Activated T-helper 1 cell treated with anti-CD3 and anti-CD28 coated beads, Interleukin-2, amount 50 U/mL, for 16 hours (primary cell): Measurements from ENCODE around the gene CBX8.

Experiments
- DNase-seq, 2 donors: peaks; one replicate each; pipeline ENCODE4 v3.0.0-alpha.2; 2020; ENCODE audit warnings: low read depth in 1 of 2, low spot score in 1 of 2

Gene CBX8

GRCh38 chr17:79835953-79836509 is 39.2 kb upstream of the CBX8 start:
- no peak for DNase-seq

DNA sequence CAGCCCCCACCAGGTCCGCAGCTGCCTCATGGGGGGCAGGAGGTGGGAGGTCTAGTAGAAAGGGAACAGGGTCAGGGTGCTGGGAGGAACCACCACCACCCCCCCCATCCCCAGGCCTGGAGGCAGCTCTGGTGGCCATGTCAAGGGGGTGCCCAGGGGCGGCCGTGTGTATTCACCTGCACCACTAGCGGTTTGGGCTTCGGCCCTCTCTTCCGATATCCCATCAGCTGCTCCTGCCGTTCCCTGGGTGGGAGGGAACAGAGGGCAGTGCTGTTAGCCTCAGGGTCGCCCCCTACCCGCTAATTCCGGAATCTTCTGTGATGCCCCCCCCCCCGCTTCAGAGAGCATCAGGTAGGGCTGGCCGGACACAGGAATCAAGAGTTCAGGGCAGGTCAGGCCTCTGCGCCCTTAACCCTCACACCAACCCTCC is 38.6 kb upstream of the CBX8 start:
- DNase-seq, result no peak

GRCh38 chr17:79834565-79835469 is 37.9 kb upstream of the CBX8 start:
- no peak for DNase-seq

- no peak for DNase-seq
Measured at GRCh38 chr17:79833744-79834564, 37.1 kb upstream of the CBX8 start.

DNA sequence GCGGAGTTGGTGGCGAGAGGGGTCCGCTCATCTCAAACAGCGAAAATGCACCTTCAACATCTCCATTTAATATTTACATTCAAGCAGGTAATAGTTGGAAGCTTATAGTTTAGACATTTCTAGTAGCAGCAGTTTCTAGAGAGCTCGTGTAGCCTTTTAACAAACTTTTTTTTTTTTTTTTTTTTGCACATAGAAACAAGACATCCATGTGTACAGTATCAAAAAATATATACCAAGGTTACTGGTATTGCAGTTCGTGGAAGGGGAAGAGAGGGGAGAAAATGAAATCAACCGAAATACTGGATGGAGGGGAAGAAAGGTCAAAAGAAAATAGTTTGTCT is 36.2 kb upstream of the CBX8 start:
- no peak for DNase-seq

- DNase-seq, result no peak
Measured at GRCh38 chr17:79832218-79833109, 35.6 kb upstream of the CBX8 start.

DNA sequence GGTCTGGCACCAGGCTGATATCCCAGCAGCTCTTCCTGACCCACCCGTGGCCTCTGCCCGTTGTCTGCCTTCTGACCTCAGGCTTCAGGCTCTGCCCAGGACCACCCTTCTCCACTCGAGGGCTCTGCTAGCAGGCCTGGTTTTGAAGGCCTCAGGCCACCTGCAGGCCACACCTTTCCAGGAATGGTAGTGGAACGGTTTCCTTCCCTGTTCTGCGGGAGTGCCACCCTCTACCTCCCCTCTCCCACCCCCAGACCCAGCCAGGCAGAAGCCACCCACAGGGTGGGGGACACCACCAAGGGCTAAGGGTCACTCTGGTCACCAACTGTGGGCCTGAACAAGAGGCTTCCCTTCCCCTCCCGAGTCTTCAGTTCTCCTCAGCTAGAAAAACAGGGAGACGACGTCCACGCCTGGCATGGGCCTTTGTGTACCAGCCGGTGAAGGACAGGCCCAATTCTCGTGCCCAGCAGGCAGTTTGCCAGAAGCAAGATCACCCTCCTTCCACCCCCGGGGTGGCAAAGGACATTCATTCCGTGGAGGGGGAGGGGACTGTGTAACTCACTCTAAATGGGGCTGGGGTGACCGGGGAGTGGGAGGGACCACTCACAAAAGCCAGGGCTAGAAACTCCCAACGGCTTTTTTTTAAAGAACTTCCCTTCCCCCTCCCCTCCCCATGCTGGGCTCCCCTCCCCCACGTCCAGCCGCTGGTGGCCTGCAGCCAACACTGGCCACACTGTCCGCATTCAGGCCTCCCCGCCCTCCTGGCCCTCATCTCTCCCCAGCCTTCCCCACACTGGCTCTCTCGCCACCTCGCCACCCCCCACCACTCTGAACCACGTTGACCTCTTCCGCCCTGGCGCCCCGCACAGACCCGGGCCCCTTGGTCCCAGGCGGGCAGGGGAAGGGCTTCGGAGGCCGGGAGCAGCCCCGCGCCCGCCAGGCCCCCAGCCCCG is 34.7 kb upstream of the CBX8 start:
- no peak for DNase-seq

GRCh38 chr17:79830763-79831264 is 33.9 kb upstream of the CBX8 start:
- DNase-seq, result no peak

DNA sequence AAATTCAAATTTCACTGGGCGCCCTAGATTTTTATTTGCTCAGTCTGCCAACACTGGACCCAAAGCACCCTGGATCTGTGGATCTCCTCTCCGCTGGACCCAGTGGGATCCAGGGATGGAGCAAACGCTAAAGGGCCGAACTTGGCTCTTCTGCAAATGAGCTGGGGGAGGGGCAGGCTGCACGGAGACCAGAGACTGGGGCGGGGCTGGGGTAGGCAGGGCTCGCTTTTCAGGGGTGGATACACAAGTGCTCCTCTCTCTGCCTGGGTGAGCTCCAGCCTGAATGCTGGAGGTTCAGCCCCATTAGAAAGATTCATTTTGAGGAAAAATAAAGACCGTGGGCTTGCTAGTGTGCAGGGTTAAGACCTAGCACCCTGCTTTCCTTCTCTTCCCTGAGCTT is 33.4 kb upstream of the CBX8 start:
- no peak for DNase-seq

DNA sequence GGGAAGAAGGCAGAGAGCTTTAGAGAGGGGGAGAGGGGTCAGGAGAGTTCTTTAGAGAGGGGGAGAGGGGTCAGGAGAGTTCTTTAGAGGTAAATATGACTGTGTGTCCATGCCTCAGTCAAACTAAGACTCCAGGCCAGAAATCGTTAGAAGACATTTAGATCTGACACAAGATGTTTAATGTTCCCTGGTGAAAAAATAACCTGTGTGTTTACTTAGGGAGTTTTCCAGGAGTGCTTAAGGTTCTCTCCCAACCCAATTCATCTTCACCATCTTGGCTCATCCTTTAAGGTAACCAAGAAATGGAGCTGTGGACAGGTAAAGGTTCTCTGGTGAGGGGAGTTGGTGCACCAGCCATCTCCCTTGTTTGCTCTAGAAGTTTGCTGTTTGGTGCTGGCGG is 32.6 kb upstream of the CBX8 start:
- no peak for DNase-seq

- DNase-seq, result no peak
Measured at GRCh38 chr17:79829004-79829403, 32.1 kb upstream of the CBX8 start.

- no peak for DNase-seq
Measured at GRCh38 chr17:79826841-79827578, 30.1 kb upstream of the CBX8 start.

- no peak for DNase-seq
Measured at GRCh38 chr17:79826204-79826680, 29.4 kb upstream of the CBX8 start.

- no peak for DNase-seq
Measured at GRCh38 chr17:79825580-79825921, 28.7 kb upstream of the CBX8 start.

DNA sequence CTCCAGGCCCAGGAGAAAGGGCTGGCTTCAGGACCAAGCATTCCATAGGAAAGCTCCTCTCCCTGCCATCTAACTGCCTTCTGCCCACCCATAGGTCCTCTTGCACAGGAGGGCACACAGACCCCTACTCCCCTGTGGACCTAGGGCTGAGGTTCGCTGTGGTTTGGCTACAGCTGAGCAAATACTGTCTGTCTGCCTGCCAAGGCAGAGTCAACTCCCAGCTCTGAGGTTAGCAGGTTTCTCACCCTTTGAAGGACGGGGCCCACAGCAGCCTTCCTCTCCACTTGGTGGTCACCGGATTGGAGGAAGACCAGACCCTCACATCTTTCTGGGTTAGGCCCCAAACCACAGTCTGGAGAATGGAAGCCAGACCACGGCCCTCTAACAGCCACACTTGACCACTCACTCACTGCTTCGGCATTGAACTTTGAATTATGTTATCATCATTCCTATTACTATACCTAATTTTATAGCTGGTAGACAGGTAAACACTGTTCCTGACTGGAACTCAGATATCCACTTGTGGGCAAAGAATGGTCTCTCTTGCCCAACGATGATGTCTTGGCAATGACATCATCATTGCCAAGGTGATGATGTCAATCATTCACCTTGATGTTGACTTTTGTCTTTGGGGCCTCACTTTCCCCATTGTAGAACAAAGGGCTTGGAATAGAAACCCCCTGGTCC is 28.2 kb upstream of the CBX8 start:
- no peak for DNase-seq

GRCh38 chr17:79824234-79824633 is 27.4 kb upstream of the CBX8 start:
- DNase-seq, result no peak

DNA sequence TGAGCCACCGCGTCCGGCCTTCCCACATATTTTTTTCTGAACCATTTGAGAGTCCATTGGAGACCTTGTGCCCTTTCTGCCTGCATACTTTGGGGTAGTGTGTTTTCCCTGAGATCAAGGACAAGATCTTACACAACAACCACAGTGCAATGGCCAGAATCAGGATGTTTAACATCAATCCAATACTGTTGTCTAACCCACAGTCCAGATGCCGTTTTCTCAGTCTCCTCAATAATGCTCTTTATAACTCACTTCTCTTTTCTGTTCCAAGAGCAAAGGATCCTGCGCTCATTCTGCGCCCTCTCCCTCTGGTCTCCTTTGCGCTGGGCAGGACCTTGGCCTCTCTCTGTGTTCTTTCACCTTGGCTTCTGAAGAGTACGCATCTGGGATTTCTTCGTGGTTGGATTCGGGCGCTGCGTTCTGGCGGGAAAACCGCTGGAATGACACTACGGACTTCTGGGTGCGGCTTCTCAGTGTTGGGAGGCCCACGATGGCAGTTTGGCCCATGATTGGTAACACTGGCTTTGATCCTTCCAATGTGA is 25.8 kb upstream of the CBX8 start:
- DNase-seq, result no peak
